Esophagus (tissue), 2 donors: ENCODE data around the gene HOXC10. TPM values are rescaled to one million over a fixed set of nuclear protein-coding genes. Genes with fewer than 3 reads are reported as not detected.
A peak's percentile ranks its signal among the peaks of the same experiment; 100 is the strongest.

Experiments
- H3K27ac ChIP-seq, 2 donors: one replicate each; pipeline ENCODE4 v1.5.1; 2013; ENCODE audit warnings: low read depth in 2 of 2, mild to moderate bottlenecking in 2 of 2, inconsistent platforms in 1 of 2, low read length in 1 of 2, moderate library complexity in 1 of 2
- H3K27me3 ChIP-seq, 2 donors: one replicate each; pipeline ENCODE4 v1.6.1; 2013; ENCODE audit warnings: low read length in 2 of 2, control low read depth in 1 of 2, mild to moderate bottlenecking in 1 of 2; ENCODE audit not compliant: insufficient read depth in 2 of 2, control insufficient read depth in 1 of 2
- H3K36me3 ChIP-seq, 2 donors: one replicate each; pipeline ENCODE4 v1.6.1; 2013; ENCODE audit warnings: low read length in 1 of 2; ENCODE audit not compliant: control insufficient read depth in 2 of 2, insufficient read depth in 2 of 2
- H3K4me1 ChIP-seq, 2 donors: one replicate each; pipeline ENCODE4 v1.6.1; 2013; ENCODE audit warnings: low read length in 1 of 2; ENCODE audit not compliant: control insufficient read depth in 2 of 2, insufficient read depth in 2 of 2
- H3K4me3 ChIP-seq, 2 donors: one replicate each; pipeline ENCODE4 v1.5.1; 2013; ENCODE audit warnings: low read length in 2 of 2, mild to moderate bottlenecking in 2 of 2, low read depth in 1 of 2, moderate library complexity in 1 of 2
- H3K9me3 ChIP-seq, 2 donors: one replicate each; pipeline ENCODE4 v1.6.1; 2013; ENCODE audit warnings: mild to moderate bottlenecking in 2 of 2, low read depth in 1 of 2, low read length in 1 of 2, moderate library complexity in 1 of 2; ENCODE audit not compliant: control insufficient read depth in 2 of 2, insufficient read depth in 1 of 2
- WGBS, 2 donors: extraction: QIAGEN DNeasy Blood & Tissue Kit; methylation state at CpG; one replicate each; pipeline ENCODE4 v1.1.7; 2013; 5-methylcytosine and 5-hydroxymethylcytosine counted together
- polyA plus RNA-seq, 2 donors: library from polyadenylated mRNA; stranded (reverse); fragments of 200-250 nt; gene quantifications; one replicate each; pipeline ENCODE4 v1.2.3, GENCODE V29; 2013
- donor health status: healthy with polysubstance abuse.
- donor health status: Bipolar disorder and iron deficiency.

The HOXC10 gene
- polyA plus RNA-seq, 2 donors: 0.02 to 0.04 TPM

GRCh38 chr12:53989227-53990113, 4.5 kb downstream of the HOXC10 start:
- Histone ChIP-seq H3K27me3 (peaks cover 5 to 76% of the 10 kb centered on the region in 2 donors), H3K4me3 (no peak overlapping the region), H3K9me3 (peaks cover 0 to 3% of the 10 kb centered on the region in 2 donors), H3K36me3 (no peaks in the 10 kb centered on the region), H3K4me1 (peaks cover 0 to 20% of the 10 kb centered on the region in 2 donors), H3K27ac (no peak overlapping the region)
- 5 to 8% methylated on average over 28 of the region's 28 CpGs for WGBS, 2 donors

- H3K27ac ChIP-seq: no peak overlapping the region
- H3K36me3 ChIP-seq: no peaks in the 10 kb centered on the region
- H3K4me1 ChIP-seq: peaks cover 0 to 16% of the 10 kb centered on the region in 2 donors
- H3K27me3 ChIP-seq: peaks cover 5 to 73% of the 10 kb centered on the region in 2 donors
- peaks cover 0 to 3% of the 10 kb centered on the region in 2 donors for H3K9me3 ChIP-seq
- H3K4me3 ChIP-seq: no peak overlapping the region
- 9 to 10% methylated on average over 27 of the region's 27 CpGs for WGBS, 2 donors
Observed at GRCh38 chr12:53990311-53991076, 5.5 kb downstream of the HOXC10 start.

GRCh38 chr12:53991077-53991460, 6.1 kb downstream of the HOXC10 start:
- H3K9me3 ChIP-seq: peaks cover 0 to 3% of the 10 kb centered on the region in 2 donors
- WGBS, 2 donors: 3 to 9% methylated on average over 8 of the region's 8 CpGs
- peaks cover 0 to 11% of the 10 kb centered on the region in 2 donors for H3K4me1 ChIP-seq
- H3K27me3 ChIP-seq: peaks cover 5 to 68% of the 10 kb centered on the region in 2 donors
- no peaks in the 10 kb centered on the region for H3K36me3 ChIP-seq
- H3K4me3 ChIP-seq: no peak overlapping the region
- no peak overlapping the region for H3K27ac ChIP-seq

GRCh38 chr12:53992377-53992889, 7.5 kb downstream of the HOXC10 start:
- peaks cover 5 to 66% of the 10 kb centered on the region in 2 donors for H3K27me3 ChIP-seq
- H3K4me1 ChIP-seq: peaks cover 0 to 9% of the 10 kb centered on the region in 2 donors
- H3K36me3 ChIP-seq: no peaks in the 10 kb centered on the region
- H3K9me3 ChIP-seq: no peaks in the 10 kb centered on the region
- H3K4me3 ChIP-seq: no peak overlapping the region
- 30 to 52% methylated on average over 7 of the region's 7 CpGs for WGBS, 2 donors
- no peak overlapping the region for H3K27ac ChIP-seq

GRCh38 chr12:53993162-53994008, 8.4 kb downstream of the HOXC10 start:
- WGBS, 2 donors: 37 to 48% methylated on average over 18 of the region's 18 CpGs
- Histone ChIP-seq H3K4me3 (no peak overlapping the region), H3K27me3 (peaks cover 7 to 63% of the 10 kb centered on the region in 2 donors), H3K36me3 (no peaks in the 10 kb centered on the region), H3K27ac (no peak overlapping the region), H3K4me1 (peaks cover 0 to 9% of the 10 kb centered on the region in 2 donors), H3K9me3 (no peaks in the 10 kb centered on the region)

GRCh38 chr12:53994009-53994263, 9.0 kb downstream of the HOXC10 start:
- 4 to 16% methylated on average over 19 of the region's 19 CpGs for WGBS, 2 donors
- H3K4me1 ChIP-seq: peaks cover 0 to 9% of the 10 kb centered on the region in 2 donors
- H3K27me3 ChIP-seq: peaks cover 7 to 61% of the 10 kb centered on the region in 2 donors
- no peaks in the 10 kb centered on the region for H3K9me3 ChIP-seq
- no peak overlapping the region for H3K4me3 ChIP-seq
- H3K27ac ChIP-seq: no peak overlapping the region
- H3K36me3 ChIP-seq: no peaks in the 10 kb centered on the region

- H3K27me3 ChIP-seq: peaks cover 7 to 56% of the 10 kb centered on the region in 2 donors
- H3K36me3 ChIP-seq: no peaks in the 10 kb centered on the region
- 6 to 7% methylated on average over 56 to 60 of the region's 60 CpGs for WGBS, 2 donors
- peak overlapping the region in 1 of 2 donors; percentile 62 for H3K4me3 ChIP-seq
- no peaks in the 10 kb centered on the region for H3K9me3 ChIP-seq
- H3K27ac ChIP-seq: no peak overlapping the region
- peaks cover 0 to 7% of the 10 kb centered on the region in 2 donors for H3K4me1 ChIP-seq
Observed at GRCh38 chr12:53994264-53995001, 9.5 kb downstream of the HOXC10 start.

- H3K4me3 ChIP-seq: peak overlapping the region in 1 of 2 donors; percentile 62
- WGBS, 2 donors: 4 to 7% methylated on average over 17 of the region's 17 CpGs
- no peaks in the 10 kb centered on the region for H3K36me3 ChIP-seq
- peaks cover 7 to 52% of the 10 kb centered on the region in 2 donors for H3K27me3 ChIP-seq
- no peak overlapping the region for H3K27ac ChIP-seq
- H3K4me1 ChIP-seq: peaks cover 0 to 6% of the 10 kb centered on the region in 2 donors
- H3K9me3 ChIP-seq: no peaks in the 10 kb centered on the region
Observed at GRCh38 chr12:53995002-53995377, 10.0 kb downstream of the HOXC10 start.
